HFF-Myc (cell line): Measurements from ENCODE around the gene METTL15.
"Not testable (repeated sequence)": the region's sequence is repeated elsewhere in the genome, so short reads cannot be mapped to it uniquely, and the experiment has no call there.

Experiments
- DNase-seq: peaks from one replicate; pipeline ENCODE4 v3.0.0-alpha.2; 2011; ENCODE audit warnings: low read depth; ENCODE audit errors: extremely low read depth
- H3K4me3 ChIP-seq: replicated peaks from 2 replicates; pipeline ENCODE4 v1.5.1; 2011; ENCODE audit warnings: low read depth, mild to moderate bottlenecking, control low read depth, low read length
- TF ChIP-seq, protein P1 (sequence below): IDR thresholded peaks from 2 replicates; pipeline ENCODE4 v1.5.1; 2012; ENCODE audit warnings: mild to moderate bottlenecking, low read depth, low read length, control low read depth; ENCODE audit errors: missing control alignments

Gene METTL15

GRCh38 chr11:28133146-28133545 lies 25.0 kb downstream of the METTL15 start:
- no peak overlapping the region for H3K4me3 ChIP-seq
- TF ChIP-seq, protein P1, sequence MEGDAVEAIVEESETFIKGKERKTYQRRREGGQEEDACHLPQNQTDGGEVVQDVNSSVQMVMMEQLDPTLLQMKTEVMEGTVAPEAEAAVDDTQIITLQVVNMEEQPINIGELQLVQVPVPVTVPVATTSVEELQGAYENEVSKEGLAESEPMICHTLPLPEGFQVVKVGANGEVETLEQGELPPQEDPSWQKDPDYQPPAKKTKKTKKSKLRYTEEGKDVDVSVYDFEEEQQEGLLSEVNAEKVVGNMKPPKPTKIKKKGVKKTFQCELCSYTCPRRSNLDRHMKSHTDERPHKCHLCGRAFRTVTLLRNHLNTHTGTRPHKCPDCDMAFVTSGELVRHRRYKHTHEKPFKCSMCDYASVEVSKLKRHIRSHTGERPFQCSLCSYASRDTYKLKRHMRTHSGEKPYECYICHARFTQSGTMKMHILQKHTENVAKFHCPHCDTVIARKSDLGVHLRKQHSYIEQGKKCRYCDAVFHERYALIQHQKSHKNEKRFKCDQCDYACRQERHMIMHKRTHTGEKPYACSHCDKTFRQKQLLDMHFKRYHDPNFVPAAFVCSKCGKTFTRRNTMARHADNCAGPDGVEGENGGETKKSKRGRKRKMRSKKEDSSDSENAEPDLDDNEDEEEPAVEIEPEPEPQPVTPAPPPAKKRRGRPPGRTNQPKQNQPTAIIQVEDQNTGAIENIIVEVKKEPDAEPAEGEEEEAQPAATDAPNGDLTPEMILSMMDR: no peak
- DNase-seq: no peak

DNA sequence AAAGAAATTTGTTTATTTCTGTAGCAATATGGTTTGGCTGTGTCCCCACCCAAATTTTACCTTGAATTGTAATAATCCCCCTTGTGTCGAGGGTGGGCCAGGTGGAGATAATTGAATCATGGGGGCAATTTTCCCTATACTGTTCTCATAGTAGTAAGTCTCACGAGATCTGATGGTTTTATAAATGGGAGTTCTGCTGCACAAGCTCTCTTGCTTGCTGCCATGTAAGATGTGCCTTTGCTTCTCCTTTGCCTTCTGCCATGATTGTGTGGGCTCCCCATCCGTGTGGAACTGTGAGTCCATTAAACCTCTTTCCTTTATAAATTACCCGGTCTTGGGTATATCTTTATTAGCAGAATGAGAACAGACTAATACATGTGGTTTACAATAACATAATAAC lies 28.0 kb downstream of the METTL15 start:
- not testable (repeated sequence) for H3K4me3 ChIP-seq

GRCh38 chr11:28137366-28137765 lies 29.2 kb downstream of the METTL15 start:
- DNase-seq: no peak
- H3K4me3 ChIP-seq: no peak overlapping the region
- TF ChIP-seq, protein P1: no peak

More for the DNA sequence above, 28.0 kb downstream of the METTL15 start:
- not testable (repeated sequence) for DNase-seq

GRCh38 chr11:28137832-28138231 lies 29.6 kb downstream of the METTL15 start:
- TF ChIP-seq, protein P1: no peak
- no peak overlapping the region for H3K4me3 ChIP-seq
- DNase-seq: no peak

- no peak overlapping the region for H3K4me3 ChIP-seq
- TF ChIP-seq, protein P1: no peak
- DNase-seq: no peak
Observed at GRCh38 chr11:28139841-28140415, 31.7 kb downstream of the METTL15 start.

DNA sequence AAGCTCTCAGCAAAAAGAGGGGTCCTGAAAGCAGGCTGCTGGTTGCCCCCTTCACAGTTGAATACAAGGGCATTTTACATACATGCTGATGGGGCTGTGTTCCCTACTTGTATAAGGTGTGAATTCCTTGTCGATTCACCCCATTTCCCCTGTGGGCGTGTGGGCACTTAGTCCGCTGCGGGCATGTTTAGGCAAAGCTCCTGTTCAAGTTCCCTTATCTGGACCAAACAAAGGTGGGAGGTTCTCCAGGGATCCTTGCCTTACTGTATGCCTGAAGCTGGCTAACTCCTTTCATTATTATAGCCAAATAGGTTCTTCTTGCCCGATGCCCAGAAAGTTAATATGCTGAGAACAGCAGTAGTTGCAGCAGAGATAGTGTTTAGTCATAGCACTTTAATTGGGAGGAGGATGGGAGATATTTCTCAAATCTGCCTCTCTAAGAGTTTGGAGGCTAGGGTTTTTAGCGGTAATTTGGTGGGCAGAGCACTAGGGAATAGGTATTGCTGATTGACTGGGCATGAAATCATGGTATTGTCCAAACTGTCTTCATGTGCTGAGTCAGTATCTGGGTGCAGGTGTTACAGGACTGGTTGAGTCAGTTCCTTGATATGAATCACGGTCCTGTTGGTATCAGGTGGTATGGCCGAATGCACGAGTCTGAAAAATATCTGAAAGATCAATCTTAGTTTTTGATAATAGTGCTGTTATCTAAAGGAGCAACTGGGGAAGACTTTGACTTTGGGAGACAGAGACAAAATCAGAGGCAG lies 32.7 kb downstream of the METTL15 start:
- H3K4me3 ChIP-seq: no peak overlapping the region
- DNase-seq: no peak
- TF ChIP-seq, protein P1: no peak

- no peak for DNase-seq
- no peak overlapping the region for H3K4me3 ChIP-seq
- TF ChIP-seq, protein P1: no peak
Observed at GRCh38 chr11:28142724-28143123, 34.5 kb downstream of the METTL15 start.
